ENCODE results near the gene JUP.
A peak's percentile ranks its signal among the peaks of the same experiment; 100 is the strongest.

JUP gene

GRCh38 chr17:41762391-41762790 is 24.1 kb downstream of the JUP start:
- no peaks in the 10 kb centered on the region for H3K9me3 Mint-ChIP-seq (ENCODE audit: low read depth)
- H3K27ac Mint-ChIP-seq: no peak overlapping the region
- H3K27me3 Mint-ChIP-seq: no peaks in the 10 kb centered on the region
- no peak overlapping the region for H3K4me3 Mint-ChIP-seq
- no peaks in the 10 kb centered on the region for H3K4me1 Mint-ChIP-seq (ENCODE audit: low read depth)
- H3K36me3 Mint-ChIP-seq: no peaks in the 10 kb centered on the region

GRCh38 chr17:41760878-41761277 is 25.6 kb downstream of the JUP start:
- Mint-ChIP-seq H3K27ac (no peak overlapping the region), H3K4me1 (ENCODE audit: low read depth) (no peaks in the 10 kb centered on the region), H3K9me3 (ENCODE audit: low read depth) (no peaks in the 10 kb centered on the region), H3K36me3 (no peaks in the 10 kb centered on the region), H3K27me3 (no peaks in the 10 kb centered on the region), H3K4me3 (no peak overlapping the region)

- H3K4me3 Mint-ChIP-seq: no peak overlapping the region
These were observed 27.9 kb downstream of the JUP start for GRCh38 chr17:41758601-41759000.

GRCh38 chr17:41754066-41754465 is 32.4 kb downstream of the JUP start:
- Mint-ChIP-seq H3K27ac (no peak overlapping the region), H3K4me3 (no peak overlapping the region), H3K9me3 (ENCODE audit: low read depth) (no peaks in the 10 kb centered on the region), H3K27me3 (no peaks in the 10 kb centered on the region), H3K4me1 (ENCODE audit: low read depth) (no peaks in the 10 kb centered on the region), H3K36me3 (no peaks in the 10 kb centered on the region)

More at GRCh38 chr17:41758601-41759000, 27.9 kb downstream of the JUP start:
- no peaks in the 10 kb centered on the region for H3K9me3 Mint-ChIP-seq (ENCODE audit: low read depth)
- H3K36me3 Mint-ChIP-seq: no peaks in the 10 kb centered on the region
- no peaks in the 10 kb centered on the region for H3K4me1 Mint-ChIP-seq (ENCODE audit: low read depth)
- no peak overlapping the region for H3K27ac Mint-ChIP-seq
- no peaks in the 10 kb centered on the region for H3K27me3 Mint-ChIP-seq

GRCh38 chr17:41751288-41751687 is 35.2 kb downstream of the JUP start:
- Mint-ChIP-seq H3K27ac (no peak overlapping the region), H3K27me3 (peaks cover 2% of the 10 kb centered on the region), H3K36me3 (no peaks in the 10 kb centered on the region), H3K4me3 (no peak overlapping the region), H3K9me3 (ENCODE audit: low read depth) (no peaks in the 10 kb centered on the region), H3K4me1 (ENCODE audit: low read depth) (no peaks in the 10 kb centered on the region)

DNA sequence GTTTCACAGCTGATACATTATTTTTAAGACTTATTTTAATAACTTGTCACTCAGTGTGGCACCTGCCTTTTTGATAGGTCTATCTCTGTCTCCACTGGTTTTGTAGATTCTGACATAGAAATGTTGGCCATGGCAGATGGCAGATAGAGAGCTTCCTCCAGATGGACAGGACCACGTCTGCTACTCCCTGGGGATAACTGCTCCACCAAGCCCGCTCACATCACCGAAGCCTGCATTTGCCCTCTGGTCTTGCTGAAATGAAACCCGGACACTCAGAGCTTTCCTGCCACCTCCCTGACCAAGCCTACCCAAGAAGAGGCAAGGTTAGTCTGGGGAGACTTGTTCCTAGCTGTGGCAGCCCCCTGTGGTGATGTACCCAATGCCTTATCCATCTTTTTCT is 35.6 kb downstream of the JUP start:
- no peaks in the 10 kb centered on the region for H3K9me3 Mint-ChIP-seq (ENCODE audit: low read depth)
- H3K27me3 Mint-ChIP-seq: peaks cover 2% of the 10 kb centered on the region
- H3K27ac Mint-ChIP-seq: no peak overlapping the region
- no peaks in the 10 kb centered on the region for H3K4me1 Mint-ChIP-seq (ENCODE audit: low read depth)
- H3K4me3 Mint-ChIP-seq: no peak overlapping the region
- H3K36me3 Mint-ChIP-seq: no peaks in the 10 kb centered on the region

GRCh38 chr17:41748275-41748674 is 38.2 kb downstream of the JUP start:
- Mint-ChIP-seq H3K4me1 (ENCODE audit: low read depth) (no peaks in the 10 kb centered on the region), H3K36me3 (no peaks in the 10 kb centered on the region), H3K27ac (no peak overlapping the region), H3K27me3 (peaks cover 2% of the 10 kb centered on the region), H3K9me3 (ENCODE audit: low read depth) (no peaks in the 10 kb centered on the region), H3K4me3 (no peak overlapping the region)

DNA sequence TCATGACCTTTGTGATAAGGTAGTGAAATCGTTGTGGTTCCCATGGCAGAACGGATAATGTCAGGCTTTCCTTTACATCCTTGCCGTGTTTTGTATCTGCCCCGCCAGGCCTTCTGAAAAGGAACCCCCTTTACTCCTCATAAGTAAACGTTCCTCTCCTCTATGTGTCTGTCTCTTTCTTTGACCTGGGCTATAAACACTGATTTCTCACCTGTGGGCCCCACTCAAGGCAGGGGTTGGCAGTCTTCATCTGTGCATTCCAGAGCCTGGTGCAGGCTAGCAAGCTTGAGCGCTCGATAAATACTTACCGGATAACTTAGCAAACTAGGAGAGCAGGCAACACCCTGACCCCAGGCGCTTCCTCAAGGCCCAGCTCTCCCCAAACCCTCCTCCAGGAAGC is 44.8 kb downstream of the JUP start:
- no peak overlapping the region for H3K4me3 Mint-ChIP-seq
- no peak overlapping the region for H3K27ac Mint-ChIP-seq
- peaks cover 6% of the 10 kb centered on the region for H3K27me3 Mint-ChIP-seq
- H3K9me3 Mint-ChIP-seq (ENCODE audit: low read depth): no peaks in the 10 kb centered on the region
- no peaks in the 10 kb centered on the region for H3K36me3 Mint-ChIP-seq
- peaks cover 3% of the 10 kb centered on the region for H3K4me1 Mint-ChIP-seq (ENCODE audit: low read depth)

DNA sequence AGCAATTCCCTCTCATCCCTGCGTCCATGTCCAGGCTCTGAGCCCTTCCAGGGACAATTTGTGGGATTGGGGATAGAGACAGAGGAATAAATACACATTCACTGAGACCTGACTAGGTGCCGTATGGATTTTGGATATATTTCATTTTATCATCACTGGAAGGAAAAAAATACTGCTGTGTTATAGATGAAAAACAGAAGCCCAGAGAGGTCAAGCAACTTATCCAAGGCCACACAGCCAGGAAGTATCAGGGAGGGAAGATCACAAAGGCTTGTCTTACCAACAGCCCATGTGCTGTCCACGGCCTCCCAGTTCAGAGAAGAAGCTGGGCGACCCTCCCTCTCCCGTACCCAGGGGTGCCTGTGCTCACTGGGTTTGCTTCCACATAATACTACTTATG is 46.0 kb downstream of the JUP start:
- no peak overlapping the region for H3K27ac Mint-ChIP-seq
- H3K27me3 Mint-ChIP-seq: peaks cover 9% of the 10 kb centered on the region
- H3K36me3 Mint-ChIP-seq: no peaks in the 10 kb centered on the region
- no peaks in the 10 kb centered on the region for H3K9me3 Mint-ChIP-seq (ENCODE audit: low read depth)
- no peak overlapping the region for H3K4me3 Mint-ChIP-seq
- H3K4me1 Mint-ChIP-seq (ENCODE audit: low read depth): peaks cover 3% of the 10 kb centered on the region

DNA sequence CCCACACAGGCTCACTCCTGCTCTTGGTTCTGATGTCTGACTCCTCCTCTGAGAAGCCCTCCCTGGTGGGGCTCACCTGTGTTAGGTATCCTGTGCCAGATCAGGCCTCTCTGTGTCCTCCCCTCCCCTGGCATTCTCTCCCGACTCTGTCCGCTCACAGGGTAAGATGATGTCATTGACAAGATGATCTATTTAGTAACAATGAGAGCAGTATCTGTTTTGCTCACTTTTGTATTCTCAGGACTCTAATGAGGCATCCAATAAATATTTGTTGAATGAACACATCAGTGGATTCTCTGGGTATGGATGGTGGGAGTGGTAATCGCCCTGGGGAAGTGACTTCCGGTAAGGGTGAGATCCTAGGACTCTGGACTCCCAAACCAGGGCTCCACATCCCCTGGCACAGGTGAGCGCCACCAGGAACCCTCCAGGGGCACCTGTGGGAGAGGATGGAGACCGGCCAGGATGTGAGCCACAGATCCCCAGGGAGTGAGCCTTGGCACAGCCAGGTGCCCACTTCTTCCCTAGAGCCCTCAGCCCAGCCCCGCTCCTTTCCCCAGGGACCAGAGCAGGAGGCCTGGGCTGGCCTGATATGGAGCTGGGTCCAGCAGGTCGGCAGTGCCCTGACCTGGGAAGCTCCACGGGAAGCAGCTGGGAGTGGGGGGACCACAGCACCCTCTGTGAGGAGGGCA is 46.7 kb downstream of the JUP start:
- H3K36me3 Mint-ChIP-seq: no peaks in the 10 kb centered on the region
- no peaks in the 10 kb centered on the region for H3K9me3 Mint-ChIP-seq (ENCODE audit: low read depth)
- peaks cover 6% of the 10 kb centered on the region for H3K4me1 Mint-ChIP-seq (ENCODE audit: low read depth)
- H3K27ac Mint-ChIP-seq: no peak overlapping the region
- H3K27me3 Mint-ChIP-seq: peaks cover 13% of the 10 kb centered on the region
- no peak overlapping the region for H3K4me3 Mint-ChIP-seq

DNA sequence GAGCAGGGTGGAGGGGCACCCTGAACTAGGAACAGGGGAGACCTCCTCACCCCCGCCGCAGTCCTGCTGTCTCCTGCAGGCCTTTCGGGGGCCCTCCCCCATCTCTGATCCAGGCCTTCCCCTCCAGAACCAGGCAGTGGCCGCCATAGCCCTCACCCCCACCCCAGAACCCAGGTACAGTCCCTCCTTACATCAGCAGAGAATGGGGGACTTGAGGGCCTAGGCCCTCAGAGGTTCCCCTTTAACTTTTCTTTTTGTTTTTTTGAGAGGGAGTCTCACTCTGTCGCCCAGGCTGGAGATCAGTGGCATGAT is 47.8 kb downstream of the JUP start:
- peaks cover 13% of the 10 kb centered on the region for H3K27me3 Mint-ChIP-seq
- H3K36me3 Mint-ChIP-seq: no peaks in the 10 kb centered on the region
- peaks cover 6% of the 10 kb centered on the region for H3K4me1 Mint-ChIP-seq (ENCODE audit: low read depth)
- no peak overlapping the region for H3K27ac Mint-ChIP-seq
- H3K4me3 Mint-ChIP-seq: no peak overlapping the region
- no peaks in the 10 kb centered on the region for H3K9me3 Mint-ChIP-seq (ENCODE audit: low read depth)

DNA sequence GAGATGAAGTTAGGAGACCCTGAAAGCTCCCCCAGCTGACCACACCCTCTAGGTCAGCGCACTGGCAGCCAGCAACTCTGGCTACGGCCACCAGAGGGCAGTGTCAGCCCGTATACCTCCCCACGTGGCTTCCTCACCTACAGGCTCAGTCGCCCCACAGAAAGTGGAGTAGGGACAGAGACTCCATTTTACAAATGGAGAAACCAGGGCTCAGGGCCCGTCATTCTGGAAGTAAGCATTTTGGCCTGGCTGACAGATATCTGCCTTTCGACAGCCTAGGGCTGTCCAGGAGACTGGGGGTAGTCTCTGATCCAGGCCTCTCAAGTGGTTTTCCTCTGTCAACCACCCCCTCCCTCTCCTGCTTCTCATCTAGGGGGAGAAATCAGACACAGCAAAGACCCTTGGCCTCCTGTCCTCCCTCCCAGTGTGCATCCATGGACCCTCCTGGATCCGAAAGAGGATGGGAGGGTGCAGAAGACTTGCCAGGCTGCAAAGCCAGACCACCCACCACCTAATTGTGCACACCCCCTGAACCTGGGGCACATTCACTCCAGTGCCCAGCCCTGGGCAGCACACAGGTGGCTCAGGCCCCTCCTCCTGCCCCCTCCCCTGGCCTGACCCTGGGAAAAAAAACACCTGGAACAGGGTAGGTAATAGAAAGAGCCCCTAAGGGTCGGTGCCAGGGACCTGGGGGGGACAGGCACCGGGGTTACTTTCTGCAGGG is 48.3 kb downstream of the JUP start:
- Mint-ChIP-seq H3K27me3 (peaks cover 15% of the 10 kb centered on the region), H3K4me1 (ENCODE audit: low read depth) (peaks cover 9% of the 10 kb centered on the region), H3K9me3 (ENCODE audit: low read depth) (no peaks in the 10 kb centered on the region), H3K4me3 (no peak overlapping the region), H3K27ac (no peak overlapping the region), H3K36me3 (no peaks in the 10 kb centered on the region)

DNA sequence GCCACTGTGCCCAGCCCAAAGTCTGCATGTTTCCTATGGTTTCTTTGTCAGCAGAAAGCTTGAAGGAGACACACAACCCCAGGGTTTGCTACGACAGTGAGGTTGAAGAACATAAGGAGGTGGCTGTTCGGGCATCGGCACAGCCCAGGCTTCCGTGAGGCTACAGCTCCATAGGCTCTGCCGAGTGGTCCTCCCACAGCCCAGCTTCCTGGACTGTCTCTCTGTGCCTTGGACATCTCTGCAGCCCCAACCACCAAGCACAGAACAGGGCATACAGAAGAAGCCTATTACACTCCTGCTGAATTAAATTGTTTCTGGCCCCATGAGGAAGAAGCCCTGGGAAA is 48.9 kb downstream of the JUP start:
- Mint-ChIP-seq H3K4me1 (ENCODE audit: low read depth) (peaks cover 9% of the 10 kb centered on the region), H3K27me3 (peaks cover 16% of the 10 kb centered on the region), H3K9me3 (ENCODE audit: low read depth) (no peaks in the 10 kb centered on the region), H3K4me3 (no peak overlapping the region), H3K27ac (no peak overlapping the region), H3K36me3 (no peaks in the 10 kb centered on the region)

GRCh38 chr17:41736983-41737679 is 49.4 kb downstream of the JUP start:
- Mint-ChIP-seq H3K9me3 (ENCODE audit: low read depth) (no peaks in the 10 kb centered on the region), H3K4me1 (ENCODE audit: low read depth) (peaks cover 9% of the 10 kb centered on the region), H3K4me3 (no peak overlapping the region), H3K27me3 (peaks cover 21% of the 10 kb centered on the region), H3K27ac (no peak overlapping the region), H3K36me3 (no peaks in the 10 kb centered on the region)

DNA sequence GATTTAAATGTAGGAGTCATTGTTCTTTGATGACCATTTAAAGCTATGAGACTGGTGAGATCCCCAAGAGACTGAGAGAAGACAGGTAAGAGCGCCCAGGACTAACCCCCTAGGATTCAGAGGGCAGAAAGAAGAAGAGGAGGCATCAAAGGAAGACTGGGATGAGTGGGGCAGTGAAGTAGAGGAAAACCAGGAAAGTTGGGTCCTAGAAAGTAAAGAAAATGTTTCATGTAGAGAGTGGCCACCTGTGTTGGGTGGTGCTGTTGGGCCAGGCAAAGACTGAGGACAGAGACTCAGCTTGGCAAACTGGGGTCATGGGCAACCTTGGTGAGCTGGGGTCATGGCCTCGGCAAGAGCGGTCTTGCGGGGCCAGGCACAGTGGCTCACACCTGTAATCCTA is 50.8 kb downstream of the JUP start:
- H3K27ac Mint-ChIP-seq: no peak overlapping the region
- H3K4me3 Mint-ChIP-seq: peak overlapping the region; percentile 2
- H3K9me3 Mint-ChIP-seq (ENCODE audit: low read depth): no peaks in the 10 kb centered on the region
- H3K36me3 Mint-ChIP-seq: no peaks in the 10 kb centered on the region
- peaks cover 9% of the 10 kb centered on the region for H3K4me1 Mint-ChIP-seq (ENCODE audit: low read depth)
- H3K27me3 Mint-ChIP-seq: peaks cover 27% of the 10 kb centered on the region
